Measurements from ENCODE around the gene RHCG.

RHCG gene

DNA sequence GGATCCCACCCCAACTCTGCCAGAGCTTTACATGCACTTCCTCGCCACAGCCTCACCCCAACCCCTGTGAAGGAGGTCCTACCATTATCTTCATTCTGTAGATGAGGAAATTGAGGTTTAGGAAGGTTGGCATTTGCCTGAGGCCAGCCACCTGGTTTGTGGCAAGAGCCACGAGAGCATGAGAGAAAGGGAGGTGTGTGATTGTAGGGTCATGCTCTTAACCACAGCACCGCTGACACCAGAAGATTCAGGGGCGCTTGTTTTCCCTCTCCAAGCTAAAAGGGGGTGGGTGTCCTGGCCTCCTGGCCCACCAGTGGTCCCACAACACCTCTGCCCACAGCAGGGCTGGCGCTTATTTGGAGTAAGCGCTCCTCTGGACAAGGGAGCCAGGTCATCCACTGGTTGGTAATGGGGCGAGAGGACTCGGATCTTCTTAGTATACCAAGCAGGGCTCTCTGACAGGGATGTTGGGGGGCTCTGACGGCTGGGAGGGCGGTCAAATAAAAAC lies 691 bp downstream of the RHCG start:
- TF ChIP-seq GATA3 (IDR thresholded peaks at IDR 0.05; ENCODE audit: low read depth, low read length) (no peak), GATA2 (IDR thresholded peaks at IDR 0.05; ENCODE audit: low read depth, low read length) (no peak)

- TF ChIP-seq GATA2 (IDR thresholded peaks at IDR 0.05; ENCODE audit: low read depth, low read length) (no peak), GATA3 (IDR thresholded peaks at IDR 0.05; ENCODE audit: low read depth, low read length) (no peak)
These were observed 1.3 kb downstream of the RHCG start for GRCh38 chr15:89494941-89495637.

- TF ChIP-seq GATA3 (IDR thresholded peaks at IDR 0.05; ENCODE audit: low read depth, low read length) (no peak), GATA2 (IDR thresholded peaks at IDR 0.05; ENCODE audit: low read depth, low read length) (no peak)
These were observed 2.4 kb downstream of the RHCG start for GRCh38 chr15:89494031-89494430.

GRCh38 chr15:89492934-89493631 lies 3.3 kb downstream of the RHCG start:
- TF ChIP-seq GATA3 (IDR thresholded peaks at IDR 0.05; ENCODE audit: low read depth, low read length) (no peak), GATA2 (IDR thresholded peaks at IDR 0.05; ENCODE audit: low read depth, low read length) (no peak)

DNA sequence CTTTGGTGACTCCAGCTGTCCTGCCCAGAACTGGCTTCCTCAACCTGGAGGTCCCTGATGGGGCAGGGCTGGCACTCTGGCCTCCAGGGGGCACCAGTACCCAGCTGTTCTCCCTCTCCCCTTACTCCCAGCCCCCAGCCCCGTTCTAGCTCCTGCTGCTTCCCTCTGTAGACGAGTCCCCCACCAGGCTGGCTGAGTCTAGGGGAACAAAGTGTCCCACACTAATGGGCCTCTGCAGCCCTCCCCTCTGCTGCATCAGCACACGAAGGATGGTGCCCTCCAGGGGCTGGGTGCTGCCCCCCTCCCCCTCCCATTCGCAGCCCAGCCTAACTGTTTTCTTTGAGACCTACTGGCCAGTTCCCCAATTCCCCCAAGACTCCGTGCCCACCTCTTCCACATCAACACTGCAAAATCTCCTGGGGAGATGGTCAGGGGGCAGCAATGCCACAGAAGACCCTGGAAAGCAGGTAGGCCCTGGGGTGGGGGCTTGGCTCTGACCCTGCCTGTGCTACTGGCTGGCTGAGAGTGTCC lies 4.2 kb downstream of the RHCG start:
- TF ChIP-seq GATA3 (IDR thresholded peaks at IDR 0.05; ENCODE audit: low read depth, low read length) (no peak), GATA2 (IDR thresholded peaks at IDR 0.05; ENCODE audit: low read depth, low read length) (no peak)

DNA sequence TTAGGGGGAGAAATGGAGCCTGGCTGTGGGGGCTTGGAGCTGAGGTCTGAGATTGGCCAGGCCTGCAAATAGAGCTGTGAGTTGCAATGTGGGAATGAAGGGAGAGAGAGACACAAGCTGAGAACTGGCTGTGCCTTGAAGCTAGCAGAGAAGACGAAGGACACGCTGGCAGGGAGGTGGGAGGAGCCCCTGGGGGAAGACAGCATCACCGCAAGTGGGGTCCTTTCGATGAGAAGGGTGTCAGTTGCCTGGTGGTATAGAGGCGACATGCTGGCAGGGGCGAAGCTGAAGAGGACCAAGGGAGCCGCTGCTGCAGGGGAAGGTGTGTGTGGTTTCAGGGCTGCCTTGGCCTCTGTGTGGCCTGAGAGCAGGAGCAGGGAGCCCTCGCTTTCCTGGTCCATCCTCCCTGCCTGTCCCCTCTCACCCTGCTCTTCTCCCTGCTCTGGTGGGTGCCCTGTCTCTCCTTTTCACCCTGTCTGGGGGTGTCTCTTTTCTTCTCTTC lies 5.5 kb downstream of the RHCG start:
- TF ChIP-seq GATA2 (IDR thresholded peaks at IDR 0.05; ENCODE audit: low read depth, low read length) (no peak), GATA3 (IDR thresholded peaks at IDR 0.05; ENCODE audit: low read depth, low read length) (no peak)

GRCh38 chr15:89490081-89490813 lies 6.1 kb downstream of the RHCG start:
- TF ChIP-seq GATA3 (IDR thresholded peaks at IDR 0.05; ENCODE audit: low read depth, low read length) = no peak
- TF ChIP-seq GATA2 (IDR thresholded peaks at IDR 0.05; ENCODE audit: low read depth, low read length) = no peak

DNA sequence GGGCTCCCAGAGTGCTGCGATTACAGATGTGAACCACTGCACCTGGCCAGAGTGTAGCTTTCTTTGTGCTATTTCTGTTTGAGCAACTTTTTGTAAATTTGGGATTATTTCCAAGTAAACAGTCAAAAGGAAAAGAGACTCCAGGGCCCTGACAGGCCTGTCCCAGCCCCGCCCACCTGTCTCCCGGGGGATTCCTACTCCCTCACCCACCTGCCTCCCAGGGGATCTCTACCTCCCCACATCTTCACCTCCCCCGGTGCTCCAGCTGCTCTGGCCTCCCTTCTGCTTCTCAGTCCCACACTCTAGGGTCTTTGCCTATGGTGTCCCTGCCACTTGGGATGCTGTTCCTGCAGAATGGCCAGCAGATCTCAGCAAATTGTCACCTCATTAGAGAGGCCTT lies 7.0 kb downstream of the RHCG start:
- no peak for TF ChIP-seq GATA2 (IDR thresholded peaks at IDR 0.05; ENCODE audit: low read depth, low read length)
- no peak for TF ChIP-seq GATA3 (IDR thresholded peaks at IDR 0.05; ENCODE audit: low read depth, low read length)

- TF ChIP-seq GATA2 (IDR thresholded peaks at IDR 0.05; ENCODE audit: low read depth, low read length) (no peak), GATA3 (IDR thresholded peaks at IDR 0.05; ENCODE audit: low read depth, low read length) (no peak)
These were observed 8.6 kb downstream of the RHCG start for GRCh38 chr15:89487791-89488190.

DNA sequence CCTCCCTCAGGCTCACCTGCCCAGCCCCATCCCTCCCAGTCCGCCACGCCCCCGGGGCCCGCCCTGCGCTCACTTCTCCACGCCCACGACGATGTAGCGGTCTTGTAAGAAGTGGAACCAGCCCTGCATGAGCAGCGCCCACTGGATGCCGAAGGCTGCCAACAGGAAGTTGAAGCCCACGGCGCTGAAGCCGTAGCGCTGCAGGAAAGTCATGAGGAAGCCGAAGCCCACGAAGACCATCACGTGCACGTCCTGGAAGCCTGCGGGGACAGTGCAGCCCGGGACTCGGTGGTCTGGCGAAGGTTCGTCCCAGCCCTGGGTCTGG lies 9.7 kb downstream of the RHCG start:
- no peak for TF ChIP-seq GATA2 (IDR thresholded peaks at IDR 0.05; ENCODE audit: low read depth, low read length)
- no peak for TF ChIP-seq GATA3 (IDR thresholded peaks at IDR 0.05; ENCODE audit: low read depth, low read length)

DNA sequence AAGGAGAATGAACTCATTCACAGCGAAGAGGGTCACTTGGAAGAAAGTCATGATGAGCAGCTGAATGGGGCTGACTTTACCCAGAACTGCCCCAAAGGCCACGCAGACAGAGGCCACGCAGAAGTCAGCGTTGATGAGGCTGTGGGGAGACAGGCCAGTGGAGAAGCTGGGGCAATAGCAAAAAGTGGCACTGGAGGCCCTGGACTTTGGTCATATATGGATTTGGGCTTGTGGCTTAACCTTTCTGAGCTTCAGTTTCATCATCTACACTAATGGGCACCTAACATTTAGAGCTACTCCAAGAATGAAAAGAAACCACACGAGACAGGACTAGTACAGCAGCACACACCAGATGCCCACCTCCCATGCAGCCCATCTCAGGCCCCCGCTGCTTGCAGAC lies 13.3 kb downstream of the RHCG start:
- TF ChIP-seq GATA2 (IDR thresholded peaks at IDR 0.05; ENCODE audit: low read depth, low read length) (no peak), GATA3 (IDR thresholded peaks at IDR 0.05; ENCODE audit: low read depth, low read length) (no peak)

DNA sequence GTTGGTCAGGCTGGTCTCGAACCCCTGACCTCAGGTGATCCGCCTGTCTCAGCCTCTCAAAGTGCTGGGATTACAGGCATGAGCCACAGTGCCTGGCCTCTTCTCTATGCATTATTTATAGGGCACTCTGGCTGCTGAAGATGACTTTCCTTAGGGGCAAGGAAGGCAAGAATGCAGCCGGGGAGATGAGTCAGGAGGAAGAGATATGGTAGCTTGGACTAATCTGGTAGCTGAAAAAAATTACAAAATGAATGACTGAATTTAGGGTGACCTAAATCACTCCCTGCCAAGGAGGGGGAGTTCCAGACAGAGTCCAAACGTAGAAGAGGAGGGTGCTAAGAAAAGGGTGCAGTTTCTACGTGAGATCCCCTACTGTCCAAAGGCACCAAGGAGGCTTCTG lies 14.2 kb downstream of the RHCG start:
- TF ChIP-seq GATA3 (IDR thresholded peaks at IDR 0.05; ENCODE audit: low read depth, low read length) (no peak), GATA2 (IDR thresholded peaks at IDR 0.05; ENCODE audit: low read depth, low read length) (no peak)

- no peak for TF ChIP-seq GATA3 (IDR thresholded peaks at IDR 0.05; ENCODE audit: low read depth, low read length)
- TF ChIP-seq GATA2 (IDR thresholded peaks at IDR 0.05; ENCODE audit: low read depth, low read length) = no peak
These were observed 15.9 kb downstream of the RHCG start for GRCh38 chr15:89480505-89480904.

DNA sequence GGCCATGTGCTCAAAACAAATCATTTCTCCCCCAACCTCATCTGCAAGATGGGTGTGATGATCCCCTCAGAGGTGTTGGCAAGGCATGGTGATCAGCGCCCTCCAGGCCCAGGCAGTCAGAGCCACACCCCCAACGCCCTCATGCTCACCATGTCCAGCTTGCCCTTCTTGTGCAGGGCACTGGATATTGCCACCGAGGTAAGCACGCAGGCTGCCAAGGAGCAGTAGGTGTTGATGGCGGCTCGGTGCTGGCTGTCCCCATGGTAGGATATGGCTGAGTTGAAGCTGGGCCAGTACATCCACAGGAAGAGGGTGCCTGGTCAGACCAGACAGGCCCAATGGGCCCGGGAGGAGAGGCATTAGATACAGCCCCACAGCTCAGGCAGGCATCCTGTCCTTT lies 17.2 kb downstream of the RHCG start:
- TF ChIP-seq GATA3 (IDR thresholded peaks at IDR 0.05; ENCODE audit: low read depth, low read length) (no peak), GATA2 (IDR thresholded peaks at IDR 0.05; ENCODE audit: low read depth, low read length) (no peak)
